H1 (cell line): ENCODE data around the gene CFAP61. TPM values are rescaled to one million over a fixed set of nuclear protein-coding genes. Genes with fewer than 3 reads are reported as not detected.

Experiments
- EGR1 ChIP-seq: IDR thresholded peaks from 2 replicates; pipeline ENCODE4 v1.6.1; 2011; ENCODE audit warnings: low read depth, low read length, borderline replicate concordance
- FOSL1 ChIP-seq: IDR thresholded peaks from 2 replicates; pipeline ENCODE4 v1.6.1; 2011; ENCODE audit warnings: mild to moderate bottlenecking, low read depth, low read length, moderate library complexity; ENCODE audit not compliant: insufficient read depth
- KDM1A ChIP-seq: fragments of 200-600, 300-600 bp; sonication (generic); IDR thresholded peaks from 2 replicates; pipeline ENCODE4 v1.7.1; 2016; ENCODE audit warnings: mild to moderate bottlenecking, low read length, borderline replicate concordance
- RNF2 ChIP-seq: fragments of 200-900, 300-1000 bp; sonication (generic); IDR thresholded peaks from 2 replicates; pipeline ENCODE4 v1.7.1; 2016; ENCODE audit warnings: borderline replicate concordance, low read depth, mild to moderate bottlenecking, antibody characterized with exemption, low read length; ENCODE audit not compliant: poor library complexity, severe bottlenecking; ENCODE audit errors: missing control alignments
- SP4 ChIP-seq: IDR thresholded peaks from 2 replicates; pipeline ENCODE4 v1.6.1; 2012; ENCODE audit warnings: low read length, inconsistent platforms
- TCF12 ChIP-seq: IDR thresholded peaks from 2 replicates; pipeline ENCODE4 v1.6.1; 2011; ENCODE audit warnings: low read depth, mild to moderate bottlenecking, low read length
- polyA plus RNA-seq, 7 experiments: library from polyadenylated mRNA; depleted of rRNA in 3 of 7; stranded (reverse) in 5 of 7; unstranded in 2 of 7; fragments of >200 nt in 5 of 7; fragments of 200-250 nt in 2 of 7; gene quantifications; 1 replicate in 5 of 7; 2 replicates in 1 of 7; 4 replicates in 1 of 7; pipeline versions ENCODE4 v1.2.1 to v1.2.3, GENCODE V29; 2011 to 2013; ENCODE audit warnings: missing spikeins in 2 of 7, mixed read lengths in 2 of 7
- total RNA-seq: library from RNA; stranded (reverse); fragmentation: NEBNext Ultra II Directional; extraction: Animal tissue kit (Norgen Biotek cat#: 25700); gene quantifications from 2 replicates; pipeline ENCODE4 v1.2.1, GENCODE V29; 2021

CFAP61 gene
- total and polyA plus RNA-seq, 2 of the 8 experiments (the other 6 are each of a cell fraction or from before 2014, with no cell fraction given) = 0.29 to 0.61 TPM

DNA sequence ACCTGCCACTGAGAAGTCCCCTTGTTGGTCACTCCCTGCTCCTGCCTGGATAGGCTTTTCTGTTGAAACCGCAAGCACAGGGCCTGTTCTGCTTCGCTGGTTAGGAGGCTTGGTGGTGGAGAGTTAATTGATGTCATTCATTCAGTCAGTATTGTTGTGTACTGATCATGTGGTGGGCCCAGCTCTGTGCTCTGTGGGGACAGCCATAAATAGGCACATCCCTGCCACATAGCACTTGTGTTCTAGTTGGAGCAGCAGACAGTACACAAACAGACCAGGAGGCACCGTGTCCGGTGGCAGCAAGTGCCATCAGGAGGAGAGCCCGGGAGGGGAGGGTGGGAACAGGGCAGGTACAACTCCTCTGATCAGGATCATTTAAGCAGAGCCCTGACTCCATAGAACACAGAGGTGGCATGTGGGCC lies 160.4 kb downstream of the CFAP61 start (continued):
- TF ChIP-seq SP4 (no peak), TCF12 (no peak), FOSL1 (no peak), KDM1A (no peak), EGR1 (no peak), RNF2 (no peak)
